HEK293 (cell line): ENCODE measurements around the gene SLC6A17.
A peak's percentile ranks its signal among the peaks of the same experiment; 100 is the strongest.

Source experiments
- CTCF ChIA-PET: fragments of 350-600 bp; formaldehyde crosslinking; extraction: SDS; loops from one replicate; lab custom pipeline; 2021; ENCODE audit warnings: antibody characterized with exemption; lab: Yijun Ruan, JAX
- POLR2A ChIA-PET: fragments of 300-600 bp; formaldehyde crosslinking; extraction: SDS; loops from one replicate; lab custom pipeline; 2020; ENCODE audit warnings: antibody characterized with exemption, inconsistent platforms; lab: Yijun Ruan, JAX
- H3K27ac ChIP-seq: fragments of 200-500 bp; sonication (Bioruptor generic); 2 replicates; pipeline ENCODE4 v1.5.1; 2014; ENCODE audit warnings: low read depth, low read length, control low read depth, inconsistent platforms; ENCODE audit errors: extremely low read depth
- H3K36me3 ChIP-seq, 2 experiments: fragments of 200-500 bp in 1 of 2; sonication (Bioruptor generic) in 1 of 2; 1 replicate in 1 of 2; 2 replicates in 1 of 2; pipeline ENCODE4 v1.5.1; 2014 to 2017; ENCODE audit warnings: inconsistent platforms in 2 of 2, low read length in 2 of 2; ENCODE audit not compliant: control insufficient read depth in 2 of 2, insufficient read depth in 1 of 2
- H3K4me1 ChIP-seq: fragments of 200-500 bp; sonication (Bioruptor generic); 2 replicates; pipeline ENCODE4 v1.5.1; 2014; ENCODE audit warnings: mild to moderate bottlenecking, low read length, inconsistent platforms; ENCODE audit not compliant: control insufficient read depth, insufficient read depth
- H3K4me3 ChIP-seq: 2 replicates; pipeline ENCODE4 v1.5.1; 2011; ENCODE audit warnings: low read depth, mild to moderate bottlenecking, control low read depth, low read length, moderate library complexity
- H3K9me3 ChIP-seq: fragments of 200-500 bp; sonication (Bioruptor generic); 2 replicates; pipeline ENCODE4 v1.5.1; 2014; ENCODE audit warnings: low read depth, low read length, inconsistent platforms; ENCODE audit not compliant: control insufficient read depth, insufficient read depth
- EGR2 ChIP-seq: fragments of 450-650 bp; formaldehyde crosslinking; IDR thresholded peaks from 2 replicates; pipeline ENCODE4 v1.5.1; 2016; ENCODE audit warnings: low read depth, missing biosample characterization, missing genetic modification characterization
- GLIS2 ChIP-seq: fragments of 450-650 bp; formaldehyde crosslinking; IDR thresholded peaks from 2 replicates; pipeline ENCODE4 v1.5.1; 2016; ENCODE audit warnings: missing biosample characterization, missing genetic modification characterization
- HIC1 ChIP-seq: fragments of 450-650 bp; formaldehyde crosslinking; IDR thresholded peaks from 2 replicates; pipeline ENCODE4 v1.5.1; 2016; ENCODE audit warnings: missing biosample characterization, missing genetic modification characterization
- KLF1 ChIP-seq: fragments of 450-650 bp; formaldehyde crosslinking; IDR thresholded peaks from 2 replicates; pipeline ENCODE4 v1.5.1; 2016; ENCODE audit warnings: missing biosample characterization, missing genetic modification characterization
- KLF9 ChIP-seq: fragments of 450-650 bp; formaldehyde crosslinking; IDR thresholded peaks from 2 replicates; pipeline ENCODE4 v1.5.1; 2016; ENCODE audit warnings: missing biosample characterization, missing genetic modification characterization, low read depth
- PATZ1 ChIP-seq: fragments of 450-650 bp; formaldehyde crosslinking; IDR thresholded peaks from 2 replicates; pipeline ENCODE4 v1.5.1; 2016; ENCODE audit warnings: missing biosample characterization, missing genetic modification characterization
- PBX3 ChIP-seq: sonication (generic); formaldehyde crosslinking; IDR thresholded peaks from 2 replicates; pipeline ENCODE4 v1.8.1; 2022; ENCODE audit warnings: mild to moderate bottlenecking, moderate library complexity, missing genetic modification reagents
- SP2 ChIP-seq: fragments of 450-650 bp; formaldehyde crosslinking; IDR thresholded peaks from 2 replicates; pipeline ENCODE4 v1.5.1; 2016; ENCODE audit warnings: missing biosample characterization, missing genetic modification characterization
- SP7 ChIP-seq: fragments of 450-650 bp; formaldehyde crosslinking; IDR thresholded peaks from 2 replicates; pipeline ENCODE4 v1.5.1; 2016; ENCODE audit warnings: missing biosample characterization, missing genetic modification characterization
- ZBTB20 ChIP-seq: fragments of 450-650 bp; formaldehyde crosslinking; IDR thresholded peaks from 2 replicates; pipeline ENCODE4 v1.5.1; 2016; ENCODE audit warnings: missing biosample characterization, missing genetic modification characterization
- ZBTB48 ChIP-seq: fragments of 450-650 bp; formaldehyde crosslinking; IDR thresholded peaks from 2 replicates; pipeline ENCODE4 v1.5.1; 2016; ENCODE audit warnings: missing biosample characterization, missing genetic modification characterization
- ZBTB8A ChIP-seq: fragments of 450-650 bp; formaldehyde crosslinking; IDR thresholded peaks from 2 replicates; pipeline ENCODE4 v1.5.1; 2016; ENCODE audit warnings: missing biosample characterization, missing genetic modification characterization
- ZEB2 ChIP-seq: fragments of 450-650 bp; formaldehyde crosslinking; IDR thresholded peaks from 2 replicates; pipeline ENCODE4 v1.5.1; 2016; ENCODE audit warnings: missing biosample characterization, missing genetic modification characterization
- ZIC2 ChIP-seq: fragments of 450-650 bp; formaldehyde crosslinking; IDR thresholded peaks from 2 replicates; pipeline ENCODE4 v1.5.1; 2016; ENCODE audit warnings: missing biosample characterization, missing genetic modification characterization
- ZNF211 ChIP-seq: fragments of 450-650 bp; formaldehyde crosslinking; IDR thresholded peaks from 2 replicates; pipeline ENCODE4 v1.5.1; 2016; ENCODE audit warnings: low read depth, missing biosample characterization, missing genetic modification characterization
- ZNF274 ChIP-seq, 2 experiments: fragments of 200-500 bp in 1 of 2; fragments of 450-650 bp in 1 of 2; sonication (Bioruptor generic) in 1 of 2; formaldehyde crosslinking in 1 of 2; IDR thresholded peaks; 2 replicates each; pipeline versions ENCODE4 v1.5.1 to v1.6.1; 2014 to 2016; ENCODE audit warnings: borderline replicate concordance in 1 of 2, inconsistent platforms in 1 of 2, low read length in 1 of 2, missing biosample characterization in 1 of 2, missing genetic modification characterization in 1 of 2
- ZNF324 ChIP-seq: fragments of 450-650 bp; formaldehyde crosslinking; IDR thresholded peaks from 2 replicates; pipeline ENCODE4 v1.5.1; 2016; ENCODE audit warnings: missing biosample characterization, missing genetic modification characterization
- ZNF350 ChIP-seq: fragments of 450-650 bp; formaldehyde crosslinking; IDR thresholded peaks from 2 replicates; pipeline ENCODE4 v1.5.0; 2017; ENCODE audit warnings: missing biosample characterization, mild to moderate bottlenecking, missing genetic modification characterization
- ZNF510 ChIP-seq: fragments of 450-650 bp; formaldehyde crosslinking; IDR thresholded peaks from 2 replicates; pipeline ENCODE4 v1.5.1; 2018; ENCODE audit warnings: mild to moderate bottlenecking, missing genetic modification characterization, missing biosample characterization; ENCODE audit not compliant: insufficient replicate concordance
- ZNF544 ChIP-seq: fragments of 450-650 bp; formaldehyde crosslinking; IDR thresholded peaks from 2 replicates; pipeline ENCODE4 v1.5.0; 2017; ENCODE audit warnings: missing biosample characterization, missing genetic modification characterization
- ZNF558 ChIP-seq: fragments of 450-650 bp; formaldehyde crosslinking; IDR thresholded peaks from 2 replicates; pipeline ENCODE4 v1.5.1; 2016; ENCODE audit warnings: missing biosample characterization, missing genetic modification characterization
- ZNF561 ChIP-seq: fragments of 450-650 bp; IDR thresholded peaks from 2 replicates; pipeline ENCODE4 v1.5.1; 2018; ENCODE audit warnings: missing biosample characterization, missing genetic modification characterization, borderline replicate concordance
- ZNF600 ChIP-seq: fragments of 450-650 bp; formaldehyde crosslinking; IDR thresholded peaks from 2 replicates; pipeline ENCODE4 v1.5.1; 2016; ENCODE audit warnings: missing biosample characterization, missing genetic modification characterization
- ZNF785 ChIP-seq: fragments of 450-650 bp; formaldehyde crosslinking; IDR thresholded peaks from 2 replicates; pipeline ENCODE4 v1.5.1; 2016; ENCODE audit warnings: missing biosample characterization, missing genetic modification characterization
- ZSCAN16 ChIP-seq: fragments of 450-650 bp; formaldehyde crosslinking; IDR thresholded peaks from 2 replicates; pipeline ENCODE4 v1.5.1; 2016; ENCODE audit warnings: missing biosample characterization, missing genetic modification characterization
- TF ChIP-seq, protein P1 (sequence below): fragments of 450-650 bp; formaldehyde crosslinking; IDR thresholded peaks from 2 replicates; pipeline ENCODE4 v1.5.1; 2016; ENCODE audit warnings: missing biosample characterization, missing genetic modification characterization
- TF ChIP-seq, protein P2 (sequence below): fragments of 450-650 bp; formaldehyde crosslinking; IDR thresholded peaks from 2 replicates; pipeline ENCODE4 v1.5.1; 2016; ENCODE audit warnings: missing biosample characterization, missing genetic modification characterization, low read depth

The SLC6A17 gene

GRCh38 chr1:110150330-110151174, at the start of gene SLC6A17:
TSS of gene SLC6A17 (plus strand) at chr1:110150494. CDS start at chr1:110166930, 16,436 bp downstream.
- H3K27ac ChIP-seq: no peak within 1 kb of the TSS
- no peaks in the 10 kb centered on the region for H3K36me3 ChIP-seq
- H3K4me3 ChIP-seq: peak within 1 kb of the TSS; percentile 28
- ChIA-PET POLR2A (interaction anchor here (0.7 kb wide), 1 partner anchor 12 kb away, joined by 3 read pairs; no protein-coding TSS in a partner anchor), CTCF (interaction anchor here (0.7 to 1.0 kb wide), 3 partner anchors 32 to 1754 kb away, joined by 3 to 4 read pairs (median 3); no protein-coding TSS in a partner anchor)
- no peaks in the 10 kb centered on the region for H3K4me1 ChIP-seq
- no peaks in the 10 kb centered on the region for H3K9me3 ChIP-seq
- TF ChIP-seq ZSCAN16 (tag by site-specific recombination): 0 out of 2 replicates have a peak, but pooled peaks have one; percentile 11
- TF ChIP-seq ZNF544 (tag by site-specific recombination): no peak
- TF ChIP-seq, protein P1, sequence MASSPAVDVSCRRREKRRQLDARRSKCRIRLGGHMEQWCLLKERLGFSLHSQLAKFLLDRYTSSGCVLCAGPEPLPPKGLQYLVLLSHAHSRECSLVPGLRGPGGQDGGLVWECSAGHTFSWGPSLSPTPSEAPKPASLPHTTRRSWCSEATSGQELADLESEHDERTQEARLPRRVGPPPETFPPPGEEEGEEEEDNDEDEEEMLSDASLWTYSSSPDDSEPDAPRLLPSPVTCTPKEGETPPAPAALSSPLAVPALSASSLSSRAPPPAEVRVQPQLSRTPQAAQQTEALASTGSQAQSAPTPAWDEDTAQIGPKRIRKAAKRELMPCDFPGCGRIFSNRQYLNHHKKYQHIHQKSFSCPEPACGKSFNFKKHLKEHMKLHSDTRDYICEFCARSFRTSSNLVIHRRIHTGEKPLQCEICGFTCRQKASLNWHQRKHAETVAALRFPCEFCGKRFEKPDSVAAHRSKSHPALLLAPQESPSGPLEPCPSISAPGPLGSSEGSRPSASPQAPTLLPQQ: peak; percentile 73
- peak; percentile 45; the same call in 1 of the 2 replicates for TF ChIP-seq SP7
- no peak for TF ChIP-seq ZNF274 (IDR thresholded peaks at IDR 0.05; ENCODE audit: low read length)
- TF ChIP-seq ZNF274 (tag by site-specific recombination; IDR thresholded peaks at IDR 0.05; ENCODE audit: borderline replicate concordance): no peak
- 0 out of 2 replicates have a peak, but pooled peaks have one; percentile 50 for TF ChIP-seq ZNF561
- TF ChIP-seq EGR2 (tag by site-specific recombination): peak; percentile 70
- peak; percentile 31; the same call in 1 of the 2 replicates for TF ChIP-seq KLF1 (tag by site-specific recombination)
- TF ChIP-seq ZNF558 (tag by site-specific recombination): no peak
- TF ChIP-seq ZNF350 (tag by site-specific recombination): no peak
- TF ChIP-seq ZEB2 (tag by site-specific recombination): 0 out of 2 replicates have a peak, but pooled peaks have one; percentile 39
- no peak for TF ChIP-seq ZNF211 (tag by site-specific recombination)
- TF ChIP-seq, protein P2, sequence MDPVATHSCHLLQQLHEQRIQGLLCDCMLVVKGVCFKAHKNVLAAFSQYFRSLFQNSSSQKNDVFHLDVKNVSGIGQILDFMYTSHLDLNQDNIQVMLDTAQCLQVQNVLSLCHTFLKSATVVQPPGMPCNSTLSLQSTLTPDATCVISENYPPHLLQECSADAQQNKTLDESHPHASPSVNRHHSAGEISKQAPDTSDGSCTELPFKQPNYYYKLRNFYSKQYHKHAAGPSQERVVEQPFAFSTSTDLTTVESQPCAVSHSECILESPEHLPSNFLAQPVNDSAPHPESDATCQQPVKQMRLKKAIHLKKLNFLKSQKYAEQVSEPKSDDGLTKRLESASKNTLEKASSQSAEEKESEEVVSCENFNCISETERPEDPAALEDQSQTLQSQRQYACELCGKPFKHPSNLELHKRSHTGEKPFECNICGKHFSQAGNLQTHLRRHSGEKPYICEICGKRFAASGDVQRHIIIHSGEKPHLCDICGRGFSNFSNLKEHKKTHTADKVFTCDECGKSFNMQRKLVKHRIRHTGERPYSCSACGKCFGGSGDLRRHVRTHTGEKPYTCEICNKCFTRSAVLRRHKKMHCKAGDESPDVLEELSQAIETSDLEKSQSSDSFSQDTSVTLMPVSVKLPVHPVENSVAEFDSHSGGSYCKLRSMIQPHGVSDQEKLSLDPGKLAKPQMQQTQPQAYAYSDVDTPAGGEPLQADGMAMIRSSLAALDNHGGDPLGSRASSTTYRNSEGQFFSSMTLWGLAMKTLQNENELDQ (tag by site-specific recombination): no peak
- peak; percentile 66 for TF ChIP-seq SP2 (tag by site-specific recombination)
- TF ChIP-seq KLF9 (tag by site-specific recombination): peak; percentile 35; the same call in 1 of the 2 replicates
- TF ChIP-seq GLIS2: peak; percentile 46; the same call in 1 of the 2 replicates
- peak; percentile 24; the same call in 1 of the 2 replicates for TF ChIP-seq PATZ1
- peak; percentile 58 for TF ChIP-seq ZIC2
- 0 out of 2 replicates have a peak, but pooled peaks have one; percentile 16 for TF ChIP-seq ZNF785 (tag by site-specific recombination)
- TF ChIP-seq PBX3: no peak
- peak; percentile 74 for TF ChIP-seq ZBTB20 (tag by site-specific recombination)
- peak; percentile 75 for TF ChIP-seq ZBTB48 (tag by site-specific recombination)
- 0 out of 2 replicates have a peak, but pooled peaks have one; percentile 24 for TF ChIP-seq ZNF324 (tag by site-specific recombination)
- peak; percentile 55; the same call in 1 of the 2 replicates for TF ChIP-seq HIC1 (tag by site-specific recombination)
- TF ChIP-seq ZNF510 (tag by site-specific recombination): no peak
- peak; percentile 98 for TF ChIP-seq ZNF600 (tag by site-specific recombination)
- peak; percentile 76 for TF ChIP-seq ZBTB8A (tag by site-specific recombination)
